B cell (primary cell): ENCODE data around the gene HGFAC. TPM values are rescaled to one million over a fixed set of nuclear protein-coding genes. Genes with fewer than 3 reads are reported as not detected.

Experiments used
- ATAC-seq: fragments of 200-7000 bp; cut with Tn5 transposase; one replicate; pipeline ENCODE4 v1.10.0; 2021; ENCODE audit warnings: low read depth, mild to moderate bottlenecking, moderate number of reproducible peaks, moderate library complexity
- CTCF ChIA-PET: fragments of 350-600 bp; sonication (Branson Sonifier 250); formaldehyde crosslinking; loops from one replicate; lab custom pipeline; 2021; ENCODE audit warnings: antibody characterized with exemption, inconsistent platforms; lab: Charles Lee
- POLR2A ChIA-PET: fragments of 350-600 bp; sonication (Branson Sonifier 250); formaldehyde crosslinking; loops from one replicate; lab custom pipeline; 2021; ENCODE audit warnings: antibody characterized with exemption; lab: Charles Lee
- DNase-seq: peaks from one replicate; pipeline ENCODE4 v3.0.0; 2013
- H2AFZ ChIP-seq: 2 replicates; pipeline ENCODE4 v1.6.1; 2012; ENCODE audit warnings: mild to moderate bottlenecking, low read depth, low read length; ENCODE audit not compliant: insufficient read depth, poor library complexity, severe bottlenecking
- H3K27ac ChIP-seq, 2 donors: 1 replicate in 1 of 2; 2 replicates in 1 of 2; pipeline ENCODE4 v1.5.1; 2012 to 2013; ENCODE audit warnings: low read length in 2 of 2, mild to moderate bottlenecking in 2 of 2, moderate library complexity in 1 of 2
- H3K27me3 ChIP-seq, 4 experiments: fragments of 200-600 bp in 1 of 4; sonication (generic) in 1 of 4; replicated peaks in 1 of 4; 1 replicate in 2 of 4; 2 replicates in 2 of 4; pipeline versions ENCODE4 v1.6.1 to v1.7.0; 2013 to 2016; ENCODE audit warnings: low read length in 3 of 4, mild to moderate bottlenecking in 2 of 4, mixed read lengths in 1 of 4, moderate library complexity in 1 of 4; ENCODE audit not compliant: insufficient read depth in 4 of 4, control insufficient read depth in 3 of 4; ENCODE audit errors: control extremely low read depth in 1 of 4
- H3K36me3 ChIP-seq, 2 experiments: replicated peaks in 1 of 2; 1 replicate in 1 of 2; 2 replicates in 1 of 2; pipeline versions ENCODE4 v1.6.1 to v1.7.1; 2013; ENCODE audit warnings: low read length in 1 of 2; ENCODE audit not compliant: insufficient read depth in 2 of 2, control insufficient read depth in 1 of 2; ENCODE audit errors: control extremely low read depth in 1 of 2, extremely low read depth in 1 of 2
- H3K4me1 ChIP-seq, 2 donors: fragments of 200-600 bp in 1 of 2; sonication (generic) in 1 of 2; 1 replicate in 1 of 2; 2 replicates in 1 of 2; pipeline versions ENCODE4 v1.5.1 to v1.6.1; 2013 to 2017; ENCODE audit warnings: low read length in 2 of 2; ENCODE audit not compliant: control insufficient read depth in 2 of 2, insufficient read depth in 2 of 2
- H3K4me2 ChIP-seq: replicated peaks from 2 replicates; pipeline ENCODE3; 2012; ENCODE audit warnings: mild to moderate bottlenecking, low read depth, low read length; ENCODE audit not compliant: poor library complexity, severe bottlenecking
- H3K4me3 ChIP-seq, 5 experiments: fragments of 200-600 bp in 1 of 5; sonication (generic) in 1 of 5; 1 replicate in 3 of 5; 2 replicates in 2 of 5; pipeline versions ENCODE4 v1.5.1 to v1.7.0; 2011 to 2016; ENCODE audit warnings: low read length in 4 of 5, mild to moderate bottlenecking in 4 of 5, low read depth in 2 of 5, control low read depth in 1 of 5, moderate library complexity in 1 of 5; ENCODE audit not compliant: insufficient read depth in 1 of 5; ENCODE audit errors: control extremely low read depth in 1 of 5, extremely low read depth in 1 of 5
- H3K79me2 ChIP-seq: fragments of 200-600 bp; sonication (generic); one replicate; pipeline ENCODE4 v1.6.0; 2016; ENCODE audit warnings: low read length; ENCODE audit not compliant: control insufficient read depth, insufficient read depth
- H3K9ac ChIP-seq: fragments of 200-600 bp; sonication (generic); 2 replicates; pipeline ENCODE4 v1.6.1; 2017; ENCODE audit warnings: mild to moderate bottlenecking, low read length, moderate library complexity
- H3K9me3 ChIP-seq, 3 donors: one replicate each; pipeline versions ENCODE4 v1.6.1 to v1.7.1; 2013; ENCODE audit warnings: low read length in 2 of 3; ENCODE audit not compliant: control insufficient read depth in 2 of 3, insufficient read depth in 1 of 3; ENCODE audit errors: control extremely low read depth in 1 of 3
- H4K20me1 ChIP-seq: 2 replicates; pipeline ENCODE4 v1.6.0; 2012; ENCODE audit warnings: mild to moderate bottlenecking, low read length; ENCODE audit not compliant: insufficient read depth, control insufficient read depth, poor library complexity, severe bottlenecking
- H3K27ac Mint-ChIP-seq: one replicate; pipeline ENCODE4 v1.8.0; 2021; ENCODE audit warnings: mixed read lengths
- H3K27me3 Mint-ChIP-seq: one replicate; pipeline ENCODE4 v1.8.0; 2021; ENCODE audit warnings: mixed read lengths
- H3K4me1 Mint-ChIP-seq: one replicate; pipeline ENCODE4 v1.8.0; 2021; ENCODE audit warnings: mixed read lengths
- H3K4me3 Mint-ChIP-seq: one replicate; pipeline ENCODE4 v1.8.0; 2021; ENCODE audit warnings: mixed read lengths
- H3K9me3 Mint-ChIP-seq: one replicate; pipeline ENCODE4 v1.8.0; 2022; ENCODE audit warnings: mixed read lengths; ENCODE audit not compliant: insufficient read depth
- CTCF ChIP-seq: fragments of 200-600 bp; IDR thresholded peaks from one replicate; pipeline ENCODE4 v1.8.0; 2022; ENCODE audit warnings: antibody characterized with exemption, mild to moderate bottlenecking
- EZH2 ChIP-seq: IDR thresholded peaks from 2 replicates; pipeline ENCODE4 v1.6.1; 2012; ENCODE audit warnings: borderline replicate concordance, low read depth, mild to moderate bottlenecking, moderate library complexity, low read length; ENCODE audit not compliant: insufficient read depth, poor library complexity, severe bottlenecking
- WGBS: methylation state at CpG from one replicate; pipeline ENCODE4 v1.1.5; 2013; ENCODE audit warnings: missing lambda C conversion rate; ENCODE audit not compliant: insufficient coverage; 5-methylcytosine and 5-hydroxymethylcytosine counted together
- intact Hi-C: fragments of 100-400 bp; cut with micrococcal nuclease; formaldehyde crosslinking; loops from one replicate; pipeline ENCODE4 v1.10.0; 2022
- polyA plus RNA-seq: library from polyadenylated mRNA; depleted of rRNA; stranded (reverse); fragments of >200 nt; gene quantifications from 2 replicates; pipeline ENCODE4 v1.2.3, GENCODE V29; 2012
- total RNA-seq, 2 donors: library from RNA; stranded (reverse); fragments of 120-200 nt in 1 of 2; gene quantifications; 1 replicate in 1 of 2; 2 replicates in 1 of 2; pipeline versions ENCODE4 v1.2.3 to v1.2.4, GENCODE V29; 2013 to 2022

The HGFAC gene
- total and polyA plus RNA-seq, 2 donors (not counting 1 experiment from before 2014, with no cell fraction given): not detected

GRCh38 chr4:3495204-3495975, 53.6 kb downstream of the HGFAC start:
- POLR2A ChIA-PET: no interaction called here
- H3K4me3 ChIP-seq: no peak overlapping the region

More at GRCh38 chr4:3495204-3495975, 53.6 kb downstream of the HGFAC start:
- Histone ChIP-seq H3K27me3 (no peaks in the 10 kb centered on the region), H3K9ac (no peak overlapping the region), H3K9me3 (no peaks in the 10 kb centered on the region), H3K36me3 (peaks cover 0 to 24% of the 10 kb centered on the region in 2 experiments), H3K27ac (no peak overlapping the region), H3K4me2 (no peak overlapping the region), H3K4me1 (no peaks in the 10 kb centered on the region), H4K20me1 (peaks cover 9% of the 10 kb centered on the region), H2AFZ (no peak overlapping the region), H3K79me2 (peaks cover 3% of the 10 kb centered on the region)
- no peak overlapping the region for H3K27ac Mint-ChIP-seq
- ATAC-seq (no peak), DNase-seq (no peak)
- WGBS: 84% methylated on average over 26 of the region's 28 CpGs
- TF ChIP-seq CTCF (no peak), EZH2 (no peak)
- intact Hi-C loops: no loop called here
- no peak overlapping the region for H3K4me3 Mint-ChIP-seq
- no peaks in the 10 kb centered on the region for H3K27me3 Mint-ChIP-seq
- peaks cover 5% of the 10 kb centered on the region for H3K4me1 Mint-ChIP-seq
- no peaks in the 10 kb centered on the region for H3K9me3 Mint-ChIP-seq
- CTCF ChIA-PET: interaction anchor here (1.3 kb wide), 1 partner anchor 10 kb away, joined by 3 read pairs; no protein-coding TSS in a partner anchor
